ENCODE measurements around the gene NME4.
"Not testable (repeated sequence)": the region's sequence is repeated elsewhere in the genome, so short reads cannot be mapped to it uniquely, and the experiment has no call there.

Gene NME4

GRCh38 chr16:397135-397661, at the start of gene NME4:
Gene NME4, plus strand, starts transcription at chr16:397199. Its CDS starts 24 bp downstream, at chr16:397223.
- no peak for DNase-seq (ENCODE audit: low read depth)

GRCh38 chr16:347203-347602, 49.8 kb upstream of the NME4 start:
- no peak for DNase-seq (ENCODE audit: low read depth)

GRCh38 chr16:348495-348894, 48.5 kb upstream of the NME4 start:
- DNase-seq (ENCODE audit: low read depth), result not testable (repeated sequence)

GRCh38 chr16:349211-349610, 47.8 kb upstream of the NME4 start:
- no peak for DNase-seq (ENCODE audit: low read depth)

- DNase-seq (ENCODE audit: low read depth), result no peak
These were observed 46.8 kb upstream of the NME4 start for GRCh38 chr16:350203-350602.

GRCh38 chr16:351804-352520, 45.0 kb upstream of the NME4 start:
- DNase-seq (ENCODE audit: low read depth), result no peak

GRCh38 chr16:352547-353403, 44.2 kb upstream of the NME4 start, which contains the start of gene AXIN1:
Gene AXIN1, minus strand, starts transcription at chr16:352723. Its CDS starts 5,698 bp downstream, at chr16:347025.
- peak; percentile 71 for DNase-seq (ENCODE audit: low read depth)

- DNase-seq (ENCODE audit: low read depth), result no peak
These were observed 43.4 kb upstream of the NME4 start for GRCh38 chr16:353404-354290.

GRCh38 chr16:354291-354881, 42.6 kb upstream of the NME4 start:
- no peak for DNase-seq (ENCODE audit: low read depth)

GRCh38 chr16:354971-355461, 42.0 kb upstream of the NME4 start:
- no peak for DNase-seq (ENCODE audit: low read depth)

- no peak for DNase-seq (ENCODE audit: low read depth)
These were observed 40.3 kb upstream of the NME4 start for GRCh38 chr16:356741-357140.

- DNase-seq (ENCODE audit: low read depth), result no peak
These were observed 37.8 kb upstream of the NME4 start for GRCh38 chr16:359067-359763.

- no peak for DNase-seq (ENCODE audit: low read depth)
These were observed 36.9 kb upstream of the NME4 start for GRCh38 chr16:359871-360697.

GRCh38 chr16:360698-361336, 36.2 kb upstream of the NME4 start:
- no peak for DNase-seq (ENCODE audit: low read depth)

GRCh38 chr16:361341-361871, 35.6 kb upstream of the NME4 start:
- DNase-seq (ENCODE audit: low read depth), result no peak

GRCh38 chr16:361872-362701, 34.9 kb upstream of the NME4 start:
- peak; percentile 31 for DNase-seq (ENCODE audit: low read depth)

GRCh38 chr16:362702-362999, 34.3 kb upstream of the NME4 start:
- DNase-seq (ENCODE audit: low read depth), result not testable (repeated sequence)

- DNase-seq (ENCODE audit: low read depth), result no peak
These were observed 33.8 kb upstream of the NME4 start for GRCh38 chr16:363110-363765.
